GM23338 (cell line): Measurements from ENCODE around the gene UNC13D. TPM values are rescaled to one million over a fixed set of nuclear protein-coding genes. Genes with fewer than 3 reads are reported as not detected.

Experiments used
- ATAC-seq: fragments of 200-7000 bp; cut with Tn5 transposase; 3 replicates; pipeline ENCODE4 v1.9.1; 2020
- DNase-seq: peaks from one replicate; pipeline ENCODE4 v3.0.0-alpha.2; 2015; ENCODE audit warnings: low spot score
- H2AFZ ChIP-seq: fragments of 200-600 bp; sonication (generic); 2 replicates; pipeline ENCODE4 v1.8.0; 2016; ENCODE audit warnings: antibody characterized with exemption, mild to moderate bottlenecking, moderate library complexity
- H3F3A ChIP-seq: fragments of 200-600 bp; sonication (generic); replicated peaks from 2 replicates; pipeline ENCODE4 v1.8.0; 2017; ENCODE audit warnings: antibody characterized with exemption, mixed run types, low read depth
- H3K27ac ChIP-seq: fragments of 200-600 bp; sonication (generic); 2 replicates; pipeline ENCODE4 v1.6.1; 2016; ENCODE audit warnings: low read depth
- H3K27me3 ChIP-seq: fragments of 200-600 bp; sonication (generic); 2 replicates; pipeline ENCODE4 v1.8.0; 2016; ENCODE audit warnings: mild to moderate bottlenecking, mixed run types, moderate library complexity; ENCODE audit not compliant: insufficient read depth
- H3K36me3 ChIP-seq: fragments of 200-600 bp; sonication (generic); 2 replicates; pipeline ENCODE4 v1.8.0; 2016; ENCODE audit warnings: mild to moderate bottlenecking; ENCODE audit not compliant: insufficient read depth
- H3K4me1 ChIP-seq: fragments of 200-600 bp; sonication (generic); 2 replicates; pipeline ENCODE4 v1.8.0; 2016; ENCODE audit warnings: mild to moderate bottlenecking, moderate library complexity; ENCODE audit not compliant: insufficient read depth
- H3K4me2 ChIP-seq: fragments of 200-600 bp; sonication (generic); 2 replicates; pipeline ENCODE4 v1.7.1; 2017; ENCODE audit warnings: mixed run types
- H3K4me3 ChIP-seq: fragments of 200-600 bp; sonication (generic); 2 replicates; pipeline ENCODE4 v1.6.1; 2016; ENCODE audit warnings: mixed run types
- H3K79me2 ChIP-seq: fragments of 200-600 bp; sonication (generic); replicated peaks from 2 replicates; pipeline ENCODE4 v1.8.0; 2017; ENCODE audit warnings: mild to moderate bottlenecking; ENCODE audit not compliant: insufficient read depth
- H3K9me2 ChIP-seq: fragments of 200-600 bp; sonication (generic); 2 replicates; pipeline ENCODE4 v1.8.0; 2017; ENCODE audit not compliant: insufficient read depth
- H4K20me1 ChIP-seq: fragments of 200-600 bp; sonication (generic); replicated peaks from 2 replicates; pipeline ENCODE4 v1.8.0; 2017; ENCODE audit warnings: mild to moderate bottlenecking; ENCODE audit not compliant: insufficient read depth
- H3K27ac Mint-ChIP-seq: 2 replicates; pipeline ENCODE4 v1.8.0; 2020; ENCODE audit warnings: inconsistent platforms, mild to moderate bottlenecking, moderate library complexity, mixed read lengths
- H3K27me3 Mint-ChIP-seq: 3 replicates; pipeline ENCODE4 v1.8.0; 2022; ENCODE audit warnings: low read depth, mild to moderate bottlenecking, moderate library complexity, mixed read lengths, inconsistent platforms; ENCODE audit not compliant: insufficient read depth, poor library complexity
- H3K36me3 Mint-ChIP-seq: 3 replicates; pipeline ENCODE4 v1.8.0; 2021; ENCODE audit warnings: low read depth, mild to moderate bottlenecking, inconsistent platforms, moderate library complexity, mixed read lengths
- H3K4me1 Mint-ChIP-seq: 3 replicates; pipeline ENCODE4 v1.8.0; 2020; ENCODE audit warnings: mild to moderate bottlenecking, inconsistent platforms, mixed read lengths
- H3K4me3 Mint-ChIP-seq: 3 replicates; pipeline ENCODE4 v1.8.0; 2021; ENCODE audit warnings: moderate library complexity, mild to moderate bottlenecking, inconsistent platforms, mixed read lengths
- H3K9me3 Mint-ChIP-seq: 3 replicates; pipeline ENCODE4 v1.8.0; 2020; ENCODE audit warnings: moderate library complexity, mild to moderate bottlenecking, inconsistent platforms, mixed read lengths
- CTCF ChIP-seq, 2 experiments: fragments of 200-600 bp in 1 of 2; sonication (generic) in 1 of 2; conservative IDR thresholded peaks; 2 replicates each; pipeline versions ENCODE4 v1.5.1 to v1.6.1; 2016 to 2017; ENCODE audit warnings: antibody characterized with exemption in 2 of 2, low read depth in 2 of 2, mild to moderate bottlenecking in 2 of 2, moderate library complexity in 1 of 2
- EZH2phosphoT487 ChIP-seq: fragments of 200-600 bp; sonication (generic); IDR thresholded peaks from one replicate; pipeline ENCODE4 v1.8.1; 2018; ENCODE audit warnings: antibody characterized with exemption; ENCODE audit not compliant: unreplicated experiment
- JUNB ChIP-seq: IDR thresholded peaks from one replicate; pipeline ENCODE4 v1.6.1; 2016; ENCODE audit warnings: antibody characterized with exemption; ENCODE audit not compliant: unreplicated experiment
- NANOG ChIP-seq: IDR thresholded peaks from 2 replicates; pipeline ENCODE4 v1.6.1; 2016; ENCODE audit warnings: antibody characterized with exemption, borderline replicate concordance
- ZNF114 ChIP-seq: fragments of 250-450 bp; sonication (Bioruptor Pico); IDR thresholded peaks from 2 replicates; pipeline ENCODE4 v1.5.0; 2020; ENCODE audit warnings: mild to moderate bottlenecking, moderate library complexity
- polyA plus RNA-seq: library from polyadenylated mRNA; unstranded; fragments of >200 nt; fragmentation: Nextera tagmentation; extraction: Ambion mirVana; gene quantifications from 2 replicates; pipeline ENCODE4 v1.2.1, GENCODE V29; 2016
- total RNA-seq: library from RNA; depleted of rRNA; stranded (reverse); fragments of >200 nt; shearing (Covaris generic); gene quantifications from 2 replicates; pipeline ENCODE4 v1.2.3, GENCODE V29; 2014
- TF ChIP-seq, protein P1 (sequence below): IDR thresholded peaks from 2 replicates; pipeline ENCODE4 v1.6.1; 2016; ENCODE audit warnings: antibody characterized with exemption

UNC13D gene
- total and polyA plus RNA-seq, 2 experiments from 2014 or later, result 5.9 to 10.8 TPM

DNA sequence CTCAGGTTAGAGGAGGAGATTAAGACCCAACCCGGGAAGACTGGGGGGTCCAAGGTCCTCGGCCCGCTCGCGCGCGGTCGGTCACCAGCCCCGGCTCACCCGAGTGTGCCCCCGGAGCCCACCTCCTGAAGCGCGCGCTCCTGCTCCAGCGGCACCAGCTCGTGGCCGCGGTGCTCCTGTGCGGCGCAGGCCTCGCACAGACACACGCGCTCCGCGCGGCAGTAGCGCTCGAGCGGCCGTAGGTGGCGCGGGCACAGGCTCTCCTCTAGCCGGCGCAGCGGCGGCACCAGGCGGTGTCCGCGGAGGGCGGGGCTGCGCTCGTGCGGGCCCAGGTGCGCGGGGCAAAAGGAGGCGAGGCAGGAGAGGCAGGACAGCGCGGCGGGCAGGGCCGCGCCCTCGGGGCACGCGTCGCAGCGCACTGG, 33.6 kb upstream of the UNC13D start:
- Histone ChIP-seq H3K27me3 (peaks cover 37% of the 10 kb centered on the region), H3K4me2 (peak overlapping the region; percentile 97), H3K4me1 (peaks cover 10% of the 10 kb centered on the region; the same call in 1 of the 2 replicates), H2AFZ (peak overlapping the region; percentile 99), H3K79me2 (no peaks in the 10 kb centered on the region), H3K36me3 (no peaks in the 10 kb centered on the region), H3K9me2 (no peaks in the 10 kb centered on the region), H3K4me3 (peak overlapping the region; percentile 83), H4K20me1 (no peaks in the 10 kb centered on the region), H3K27ac (no peak overlapping the region), H3F3A (peaks cover 29% of the 10 kb centered on the region)
- H3K4me1 Mint-ChIP-seq, result peaks cover 16% of the 10 kb centered on the region
- TF ChIP-seq ZNF114 (CRISPR knock-in tag), result no peak
- TF ChIP-seq CTCF (conservative IDR thresholded peaks at IDR 0.05; ENCODE audit: low read depth in 2 of 2), result peak; percentile 45 to 47; a peak in 3 of 4 replicates
- no peaks in the 10 kb centered on the region for H3K9me3 Mint-ChIP-seq
- no peak overlapping the region for H3K27ac Mint-ChIP-seq
- ATAC-seq (peak; percentile 79), DNase-seq (peak; percentile 91)
- peak overlapping the region; percentile 72 for H3K4me3 Mint-ChIP-seq
- no peaks in the 10 kb centered on the region; the same call in 2 of the 3 replicates for H3K36me3 Mint-ChIP-seq
- H3K27me3 Mint-ChIP-seq, result peaks cover 40% of the 10 kb centered on the region

DNA sequence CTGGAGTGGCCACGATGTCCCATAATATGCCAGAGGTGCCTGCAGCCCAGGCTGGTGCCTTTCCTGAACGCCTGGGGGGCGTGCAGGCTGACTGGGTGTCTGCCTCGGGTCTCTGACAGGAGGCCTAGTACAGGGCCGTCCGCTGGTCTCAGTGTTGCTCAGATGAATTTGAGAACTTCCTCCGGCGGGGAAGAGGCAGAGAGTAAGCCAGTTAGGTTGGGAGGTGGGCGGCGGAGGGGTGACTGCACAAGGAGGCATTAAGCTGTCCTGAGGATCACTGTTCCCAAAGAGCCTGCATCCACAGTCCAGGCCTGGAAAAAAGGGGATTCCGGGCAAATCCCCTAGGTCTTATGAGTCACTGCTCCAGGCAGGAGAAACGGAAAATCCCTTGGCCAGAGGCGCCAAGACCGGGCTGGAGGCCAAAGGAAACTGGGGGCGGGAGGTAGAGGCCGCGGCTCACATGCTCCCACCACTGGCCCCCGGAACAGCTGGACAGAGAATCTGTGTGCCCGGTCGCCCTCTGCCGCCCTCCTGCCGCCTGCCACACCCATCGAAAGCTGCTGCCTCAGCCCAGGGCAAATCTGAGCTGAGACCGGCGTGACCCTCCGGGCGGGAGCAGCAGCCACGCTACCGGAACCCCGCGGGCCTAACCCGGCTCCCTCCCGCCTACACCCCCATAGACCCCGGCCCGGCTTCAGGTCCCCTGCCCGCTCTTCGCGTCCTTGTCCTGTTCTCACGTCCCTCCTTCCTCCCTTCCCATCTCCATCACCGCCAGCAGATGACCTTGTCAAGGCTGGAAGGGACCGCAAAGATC, 32.9 kb upstream of the UNC13D start:
- H3K79me2 ChIP-seq, result no peaks in the 10 kb centered on the region
- H2AFZ ChIP-seq, result peak overlapping the region; percentile 99
- no peaks in the 10 kb centered on the region for H3K9me2 ChIP-seq
- H3K27ac ChIP-seq, result no peak overlapping the region
- peaks cover 37% of the 10 kb centered on the region for H3K27me3 ChIP-seq
- no peaks in the 10 kb centered on the region for H4K20me1 ChIP-seq
- TF ChIP-seq NANOG (no peak), CTCF (conservative IDR thresholded peaks at IDR 0.05; ENCODE audit: low read depth in 2 of 2) (peak in 1 of 2 experiments; percentile 13; a peak in 1 of 4 replicates), EZH2phosphoT487 (no peak), JUNB (no peak)
- TF ChIP-seq, protein P1, sequence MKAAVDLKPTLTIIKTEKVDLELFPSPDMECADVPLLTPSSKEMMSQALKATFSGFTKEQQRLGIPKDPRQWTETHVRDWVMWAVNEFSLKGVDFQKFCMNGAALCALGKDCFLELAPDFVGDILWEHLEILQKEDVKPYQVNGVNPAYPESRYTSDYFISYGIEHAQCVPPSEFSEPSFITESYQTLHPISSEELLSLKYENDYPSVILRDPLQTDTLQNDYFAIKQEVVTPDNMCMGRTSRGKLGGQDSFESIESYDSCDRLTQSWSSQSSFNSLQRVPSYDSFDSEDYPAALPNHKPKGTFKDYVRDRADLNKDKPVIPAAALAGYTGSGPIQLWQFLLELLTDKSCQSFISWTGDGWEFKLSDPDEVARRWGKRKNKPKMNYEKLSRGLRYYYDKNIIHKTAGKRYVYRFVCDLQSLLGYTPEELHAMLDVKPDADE, result no peak
- Mint-ChIP-seq H3K27ac (no peak overlapping the region), H3K4me3 (peak overlapping the region; percentile 72), H3K4me1 (peaks cover 16% of the 10 kb centered on the region), H3K9me3 (no peaks in the 10 kb centered on the region), H3K27me3 (peaks cover 40% of the 10 kb centered on the region), H3K36me3 (no peaks in the 10 kb centered on the region; the same call in 2 of the 3 replicates)
- H3K36me3 ChIP-seq, result no peaks in the 10 kb centered on the region
- peaks cover 29% of the 10 kb centered on the region for H3F3A ChIP-seq
- DNase-seq (peak; percentile 45), ATAC-seq (peak; percentile 7)
- peak overlapping the region; percentile 83 for H3K4me3 ChIP-seq
- H3K4me1 ChIP-seq, result peaks cover 16% of the 10 kb centered on the region; the same call in 1 of the 2 replicates
- peak overlapping the region; percentile 97 for H3K4me2 ChIP-seq
